Heart right ventricle (tissue), 16 donors: ENCODE measurements around the gene SPDYE4. TPM values are rescaled to one million over a fixed set of nuclear protein-coding genes. Genes with fewer than 3 reads are reported as not detected.

Experiments
- ATAC-seq, 8 donors: fragments of 200-7000 bp; cut with Tn5 transposase; one replicate each; pipeline ENCODE4 v1.9.1; 2020; ENCODE audit warnings: mild to moderate bottlenecking in 8 of 8, moderate library complexity in 8 of 8, moderate number of reproducible peaks in 1 of 8
- DNase-seq, 2 donors: peaks; one replicate each; pipeline ENCODE4 v3.0.0-alpha.2; 2020
- H3K27ac ChIP-seq, 10 donors: fragments of 200-600 bp; sonication (generic) in 2 of 10; one replicate each; pipeline versions ENCODE4 v1.5.0 to v1.8.0; 2020 to 2022; ENCODE audit warnings: mild to moderate bottlenecking in 3 of 10
- H3K27me3 ChIP-seq, 7 donors: fragments of 200-600 bp; one replicate each; pipeline ENCODE4 v1.8.0; 2021 to 2022; ENCODE audit warnings: mild to moderate bottlenecking in 2 of 7
- H3K36me3 ChIP-seq, 9 donors: fragments of 200-600 bp; sonication (generic) in 1 of 9; one replicate each; pipeline versions ENCODE4 v1.5.0 to v1.8.0; 2020 to 2022; ENCODE audit warnings: mild to moderate bottlenecking in 2 of 9
- H3K4me1 ChIP-seq, 9 donors: fragments of 200-600 bp; sonication (generic) in 1 of 9; one replicate each; pipeline versions ENCODE4 v1.5.0 to v1.8.0; 2020 to 2022; ENCODE audit warnings: mild to moderate bottlenecking in 4 of 9
- H3K4me3 ChIP-seq, 10 donors: fragments of 200-600 bp; sonication (generic) in 2 of 10; one replicate each; pipeline versions ENCODE4 v1.5.0 to v1.8.0; 2020 to 2022; ENCODE audit warnings: mild to moderate bottlenecking in 7 of 10, moderate library complexity in 2 of 10
- H3K9me3 ChIP-seq, 11 donors: fragments of 200-600 bp in 10 of 11; sonication (generic) in 2 of 11; one replicate each; pipeline versions ENCODE4 v1.5.0 to v1.8.0; 2013 to 2022; ENCODE audit warnings: mild to moderate bottlenecking in 2 of 11, control low read depth in 1 of 11, moderate library complexity in 1 of 11
- WGBS, 2 donors: extraction: QIAGEN DNeasy Blood & Tissue Kit; methylation state at CpG; one replicate each; pipeline ENCODE4 v1.1.7; 2013; ENCODE audit warnings: inconsistent platforms in 1 of 2; 5-methylcytosine and 5-hydroxymethylcytosine counted together
- intact Hi-C, 10 donors: fragments of 100-400 bp; cut with DNase I; formaldehyde crosslinking; loops; one replicate each; pipeline versions ENCODE4 v1.11.1 to v1.14.2; 2022
- polyA plus RNA-seq, 2 donors: library from polyadenylated mRNA; stranded (reverse); fragments of 200-250 nt; gene quantifications; one replicate each; pipeline ENCODE4 v1.2.3, GENCODE V29; 2013
- total RNA-seq, 10 donors: library from RNA; stranded (reverse); fragmentation: NEBNext Ultra II Directional in 3 of 10; extraction: Animal tissue kit (Norgen Biotek cat#: 25700) in 3 of 10; gene quantifications; one replicate each; pipeline versions ENCODE4 v1.2.1 to v1.2.4, GENCODE V29; 2021 to 2023
- TF ChIP-seq, protein P1 (sequence below), 9 donors: fragments of 200-600 bp; sonication (generic) in 2 of 9; IDR thresholded peaks; one replicate each; pipeline versions ENCODE4 v1.5.0 to v1.8.0; 2021 to 2022; ENCODE audit warnings: antibody characterized with exemption in 9 of 9, mild to moderate bottlenecking in 5 of 9, moderate library complexity in 1 of 9
- donor health status: Arrhythmogenic right ventricular cardiomyopathy.
- donor health status: ischemic (EF 13 %, LVEDD 7.1; RV severe dilation, severe dysfunction).
- donor health status: healthy with polysubstance abuse.
- donor health status: DM: no; HTN: yes; CAD: no.
- donor health status: DM: no; HTN: no; CAD: no.
- donor health status: ischemic (EF 25% LVEDD 6.9; RV normal size, moderate dysfunction).
- donor health status: ischemic (EF 25% LVEDD 5.7; RV mildly dilated, moderate dysfunction).
- donor health status: healthy.
- donor health status: DM: yes; HTN: yes; CAD: no.
- donor health status: Ischemic cardiomyopathy.
- donor health status: ischemic (EF 35%, LVEDD 5.7; RV mildly dilated, moderate dysfunction).
- donor health status: nonischemic (EF 11% LVEDD 7.7; RV severe dilation, severe dysfunction).
- donor health status: DM: yes; HTN: yes; CAD: no.
- donor health status: PGD.
- donor health status: ischemic (EF 29% LVEDD 5.4; RV normal size, mild dysfunction).
- donor health status: nonischemic (EF 23%, LVEDD 6.1; RV moderate dilation, normal function).

Gene SPDYE4
- total and polyA plus RNA-seq, 12 donors = not detected

DNA sequence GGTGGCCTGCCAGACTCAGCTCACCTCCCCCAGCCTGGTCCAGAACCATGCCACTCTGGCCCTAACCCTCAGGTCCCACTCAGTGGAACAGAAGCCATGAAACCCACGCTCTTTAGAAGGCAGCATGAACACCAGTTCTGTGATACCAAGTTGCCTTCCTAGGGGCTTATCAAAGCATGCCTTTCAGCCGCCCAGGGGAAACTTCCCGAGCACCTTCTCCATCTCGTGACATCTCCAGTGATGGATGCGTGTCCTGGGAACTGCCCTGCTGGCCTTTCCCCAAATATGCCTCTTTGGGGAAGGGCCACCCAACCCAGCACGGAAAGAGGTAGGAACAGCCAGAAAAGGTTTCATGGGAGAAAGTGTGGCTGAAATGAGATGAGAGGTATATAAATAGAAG lies 22.0 kb downstream of the SPDYE4 start:
- DNase-seq (no peak), ATAC-seq (no peak)
- no peak overlapping the region for H3K4me3 ChIP-seq
- WGBS, 2 donors = 75 to 76% methylated on average over 6 of the region's 6 CpGs
- peaks cover 0 to 6% (median 0%) of the 10 kb centered on the region in 9 donors for H3K4me1 ChIP-seq
- intact Hi-C loops = loop anchor here in 1 of 10 donors (10.0 kb wide), 1 partner anchor 58 kb away; the partner anchor contains the start of gene MFSD6L
- no peaks in the 10 kb centered on the region for H3K9me3 ChIP-seq
- no peak overlapping the region for H3K27ac ChIP-seq
- TF ChIP-seq, protein P1, sequence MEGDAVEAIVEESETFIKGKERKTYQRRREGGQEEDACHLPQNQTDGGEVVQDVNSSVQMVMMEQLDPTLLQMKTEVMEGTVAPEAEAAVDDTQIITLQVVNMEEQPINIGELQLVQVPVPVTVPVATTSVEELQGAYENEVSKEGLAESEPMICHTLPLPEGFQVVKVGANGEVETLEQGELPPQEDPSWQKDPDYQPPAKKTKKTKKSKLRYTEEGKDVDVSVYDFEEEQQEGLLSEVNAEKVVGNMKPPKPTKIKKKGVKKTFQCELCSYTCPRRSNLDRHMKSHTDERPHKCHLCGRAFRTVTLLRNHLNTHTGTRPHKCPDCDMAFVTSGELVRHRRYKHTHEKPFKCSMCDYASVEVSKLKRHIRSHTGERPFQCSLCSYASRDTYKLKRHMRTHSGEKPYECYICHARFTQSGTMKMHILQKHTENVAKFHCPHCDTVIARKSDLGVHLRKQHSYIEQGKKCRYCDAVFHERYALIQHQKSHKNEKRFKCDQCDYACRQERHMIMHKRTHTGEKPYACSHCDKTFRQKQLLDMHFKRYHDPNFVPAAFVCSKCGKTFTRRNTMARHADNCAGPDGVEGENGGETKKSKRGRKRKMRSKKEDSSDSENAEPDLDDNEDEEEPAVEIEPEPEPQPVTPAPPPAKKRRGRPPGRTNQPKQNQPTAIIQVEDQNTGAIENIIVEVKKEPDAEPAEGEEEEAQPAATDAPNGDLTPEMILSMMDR (IDR thresholded peaks at IDR 0.05) = no peak
- no peaks in the 10 kb centered on the region for H3K36me3 ChIP-seq
- H3K27me3 ChIP-seq = peaks cover 0 to 4% (median 0%) of the 10 kb centered on the region in 7 donors

DNA sequence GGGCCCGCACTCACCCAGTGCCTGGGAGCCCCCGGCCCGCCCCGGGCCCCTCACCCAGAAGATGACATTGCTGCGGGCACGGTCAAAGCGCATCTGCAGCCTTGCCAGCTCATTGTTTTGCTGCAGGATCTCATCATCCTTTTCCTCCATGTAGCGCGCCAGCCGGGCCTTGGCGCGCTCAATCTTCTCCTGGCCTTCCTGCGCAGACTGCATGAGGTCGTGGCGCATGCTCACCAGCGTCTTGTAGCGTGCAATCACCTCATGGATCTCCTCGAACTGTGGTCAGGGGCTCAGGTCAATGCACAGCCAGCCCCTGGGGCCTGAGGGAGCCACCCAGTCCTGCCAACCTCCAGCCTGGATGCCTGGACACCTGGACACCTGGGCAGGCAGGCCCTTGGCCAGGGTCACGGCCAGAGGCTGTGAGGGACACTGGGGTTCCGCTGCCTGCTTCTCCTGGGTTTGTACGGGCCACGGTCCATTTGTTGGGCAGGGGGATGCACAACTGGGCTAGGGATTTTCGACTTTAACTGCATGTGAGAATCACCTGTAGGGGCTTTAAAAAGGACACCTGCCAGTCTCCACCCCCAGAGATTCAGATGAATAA lies 22.9 kb downstream of the SPDYE4 start:
- DNase-seq (no peak), ATAC-seq (no peak)
- Histone ChIP-seq H3K9me3 (no peaks in the 10 kb centered on the region), H3K4me1 (peaks cover 0 to 6% (median 0%) of the 10 kb centered on the region in 9 donors), H3K27ac (no peak overlapping the region), H3K27me3 (peaks cover 0 to 1% (median 0%) of the 10 kb centered on the region in 7 donors), H3K4me3 (no peak overlapping the region), H3K36me3 (no peaks in the 10 kb centered on the region)
- TF ChIP-seq, protein P1 (IDR thresholded peaks at IDR 0.05) = no peak
- intact Hi-C loops = loop anchor here in 1 of 10 donors (10.0 kb wide), 1 partner anchor 59 kb away; the partner anchor contains the start of gene MFSD6L
- 92 to 95% methylated on average over 23 of the region's 23 CpGs for WGBS, 2 donors

DNA sequence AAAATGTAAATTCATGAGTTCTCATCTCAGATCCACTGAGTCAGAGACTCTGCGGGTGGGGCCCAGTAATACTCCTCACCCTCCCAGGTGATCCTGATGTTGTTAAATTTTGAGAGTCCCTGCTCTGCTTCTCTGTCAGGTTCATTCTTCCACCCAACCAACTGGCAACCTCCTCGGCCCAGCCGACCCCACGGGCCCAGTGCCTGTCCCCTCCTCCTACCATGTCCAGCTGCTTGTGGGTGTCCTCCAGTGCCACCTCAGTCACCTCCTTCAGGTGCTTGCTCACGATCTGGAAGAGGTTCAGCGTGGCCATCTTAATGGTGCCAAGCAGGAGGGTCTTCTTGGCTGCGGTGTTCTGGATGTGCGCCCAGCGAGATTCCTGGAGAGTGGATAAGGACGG lies 23.5 kb downstream of the SPDYE4 start:
- ATAC-seq = no peak
- TF ChIP-seq, protein P1 (IDR thresholded peaks at IDR 0.05) = no peak
- Histone ChIP-seq H3K9me3 (no peaks in the 10 kb centered on the region), H3K27me3 (no peaks in the 10 kb centered on the region), H3K36me3 (no peaks in the 10 kb centered on the region), H3K4me3 (no peak overlapping the region), H3K27ac (no peak overlapping the region), H3K4me1 (peaks cover 0 to 6% (median 0%) of the 10 kb centered on the region in 9 donors)
- 95 to 96% methylated on average over 10 of the region's 10 CpGs for WGBS, 2 donors
- no peak for DNase-seq
- intact Hi-C loops = loop anchor here in 1 of 10 donors (10.0 kb wide), 1 partner anchor 60 kb away; the partner anchor contains the start of gene MFSD6L

DNA sequence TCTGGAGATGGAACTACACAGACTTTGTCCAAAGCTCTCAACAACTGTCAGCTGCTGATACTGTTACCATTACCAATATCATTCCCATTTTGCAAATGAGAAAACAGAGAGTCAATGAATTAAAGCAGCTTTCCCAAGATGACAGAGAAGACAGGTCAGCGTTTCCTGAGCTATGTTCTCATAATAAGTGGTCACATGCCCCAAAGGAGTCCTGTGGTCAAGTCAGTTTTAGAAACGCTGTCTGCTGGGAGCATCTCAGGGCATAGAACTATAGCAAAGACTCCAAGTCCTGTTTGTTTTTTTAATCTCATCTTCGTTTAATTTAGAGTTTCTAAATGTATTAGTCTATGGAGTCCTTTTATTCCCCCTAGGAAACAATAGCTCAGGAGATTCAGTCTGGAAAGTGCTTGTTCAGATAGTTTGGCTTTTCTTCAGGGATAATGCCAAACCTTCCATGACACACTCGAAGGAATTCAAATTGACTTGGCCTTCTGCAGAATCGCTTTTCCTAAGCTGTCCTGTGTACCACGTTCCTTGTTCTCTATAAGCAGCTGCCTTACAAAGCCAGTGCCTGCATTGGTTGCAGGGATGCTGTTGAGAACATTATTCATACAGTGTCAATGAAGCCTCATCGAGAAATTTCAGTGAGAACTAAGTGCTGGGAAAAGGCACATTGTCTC lies 25.8 kb downstream of the SPDYE4 start:
- H3K9me3 ChIP-seq = no peaks in the 10 kb centered on the region
- ATAC-seq (no peak), DNase-seq (no peak)
- H3K4me3 ChIP-seq = no peak overlapping the region
- TF ChIP-seq, protein P1 (IDR thresholded peaks at IDR 0.05) = no peak
- no peaks in the 10 kb centered on the region for H3K27me3 ChIP-seq
- 56 to 58% methylated on average over 7 of the region's 7 CpGs for WGBS, 2 donors
- H3K27ac ChIP-seq = peak overlapping the region in 1 of 10 donors; percentile 1
- H3K36me3 ChIP-seq = no peaks in the 10 kb centered on the region
- H3K4me1 ChIP-seq = peaks cover 0 to 6% (median 0%) of the 10 kb centered on the region in 9 donors
- intact Hi-C loops = loop anchor here in 1 of 10 donors (10.0 kb wide), 1 partner anchor 62 kb away; the partner anchor contains the start of gene MFSD6L
